Measurements from ENCODE around the gene NAALADL2.

NAALADL2 gene

DNA sequence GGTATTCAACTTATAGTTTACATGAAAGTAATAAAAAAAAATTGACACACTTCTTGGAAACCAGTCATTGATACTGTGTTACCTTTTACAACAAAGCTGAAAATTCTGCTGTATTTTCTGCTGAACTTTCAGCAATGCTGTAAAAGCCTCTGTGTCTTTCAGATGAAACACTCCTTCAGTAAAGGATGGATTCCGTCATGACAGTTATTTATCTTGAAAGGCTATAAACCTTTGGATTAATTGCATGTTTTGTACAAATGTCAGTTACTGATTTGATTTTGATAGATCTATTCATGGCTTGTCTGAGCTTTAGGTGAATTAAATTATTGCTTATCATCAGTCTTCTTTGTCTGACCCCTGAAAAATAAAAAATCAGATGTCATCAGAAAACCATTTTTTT lies 355.1 kb downstream of the NAALADL2 start:
- H3K27ac ChIP-seq = no peak overlapping the region
- in situ Hi-C loops (cut with HindIII; ENCODE audit: low pct_ligation_motif_present, low sequenced_read_pairs) = no loop called here
- no peaks in the 10 kb centered on the region for H3K27me3 ChIP-seq (replicated peaks)
- H3K36me3 ChIP-seq (replicated peaks) = no peaks in the 10 kb centered on the region
- no peak for DNase-seq
- no peak overlapping the region for H3K4me3 ChIP-seq (ENCODE audit: low read depth, low read length)
- TF ChIP-seq, protein P1, sequence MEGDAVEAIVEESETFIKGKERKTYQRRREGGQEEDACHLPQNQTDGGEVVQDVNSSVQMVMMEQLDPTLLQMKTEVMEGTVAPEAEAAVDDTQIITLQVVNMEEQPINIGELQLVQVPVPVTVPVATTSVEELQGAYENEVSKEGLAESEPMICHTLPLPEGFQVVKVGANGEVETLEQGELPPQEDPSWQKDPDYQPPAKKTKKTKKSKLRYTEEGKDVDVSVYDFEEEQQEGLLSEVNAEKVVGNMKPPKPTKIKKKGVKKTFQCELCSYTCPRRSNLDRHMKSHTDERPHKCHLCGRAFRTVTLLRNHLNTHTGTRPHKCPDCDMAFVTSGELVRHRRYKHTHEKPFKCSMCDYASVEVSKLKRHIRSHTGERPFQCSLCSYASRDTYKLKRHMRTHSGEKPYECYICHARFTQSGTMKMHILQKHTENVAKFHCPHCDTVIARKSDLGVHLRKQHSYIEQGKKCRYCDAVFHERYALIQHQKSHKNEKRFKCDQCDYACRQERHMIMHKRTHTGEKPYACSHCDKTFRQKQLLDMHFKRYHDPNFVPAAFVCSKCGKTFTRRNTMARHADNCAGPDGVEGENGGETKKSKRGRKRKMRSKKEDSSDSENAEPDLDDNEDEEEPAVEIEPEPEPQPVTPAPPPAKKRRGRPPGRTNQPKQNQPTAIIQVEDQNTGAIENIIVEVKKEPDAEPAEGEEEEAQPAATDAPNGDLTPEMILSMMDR (IDR thresholded peaks at IDR 0.05; ENCODE audit: low read depth, low read length, missing control alignments) = no peak

DNA sequence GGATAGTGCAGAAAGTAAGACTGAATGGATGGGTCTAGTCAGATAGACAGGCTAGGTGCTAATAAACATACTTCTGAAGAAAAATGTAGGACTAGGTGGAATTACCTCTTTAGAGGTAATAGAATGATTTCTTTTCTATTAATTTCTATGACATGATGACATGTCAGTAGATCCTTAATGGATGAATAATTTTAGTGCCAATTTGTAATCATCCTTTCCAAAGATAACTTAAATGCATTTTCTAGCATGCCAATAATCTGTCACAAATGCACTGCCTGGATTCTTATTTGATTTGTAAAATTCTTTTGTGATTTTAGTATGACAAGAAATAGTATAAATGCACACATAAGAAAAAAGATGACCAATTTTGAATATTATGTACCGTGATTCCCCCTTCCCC lies 356.7 kb downstream of the NAALADL2 start:
- no peaks in the 10 kb centered on the region for H3K36me3 ChIP-seq (replicated peaks)

DNA sequence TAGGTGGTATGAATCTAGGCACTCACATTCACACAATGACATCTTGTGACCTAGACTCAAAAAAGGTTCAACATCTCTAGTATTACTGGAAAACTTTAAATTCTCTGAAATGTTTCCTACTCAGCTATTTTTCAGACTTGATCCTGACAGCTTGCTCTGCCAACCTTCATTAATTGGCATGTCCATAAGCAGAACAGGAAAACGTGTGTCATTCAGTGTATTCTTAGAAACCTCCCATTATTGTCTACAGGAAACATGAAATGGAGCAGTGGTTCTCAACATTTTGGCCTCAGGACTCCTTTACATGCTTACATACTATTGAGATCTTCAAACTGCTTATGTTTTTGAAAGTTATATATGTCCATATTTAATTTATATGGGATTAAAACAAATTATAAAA lies 363.2 kb downstream of the NAALADL2 start:
- in situ Hi-C loops (cut with HindIII; ENCODE audit: low pct_ligation_motif_present, low sequenced_read_pairs) = no loop called here
- H3K27me3 ChIP-seq (replicated peaks) = no peaks in the 10 kb centered on the region
- no peaks in the 10 kb centered on the region for H3K36me3 ChIP-seq (replicated peaks)
- H3K4me3 ChIP-seq (ENCODE audit: low read depth, low read length) = no peak overlapping the region
- H3K27ac ChIP-seq = no peak overlapping the region
- DNase-seq = no peak
- TF ChIP-seq, protein P1 (IDR thresholded peaks at IDR 0.05; ENCODE audit: low read depth, low read length, missing control alignments) = no peak

More for the DNA sequence above, 356.7 kb downstream of the NAALADL2 start:
- no peak overlapping the region for H3K4me3 ChIP-seq (ENCODE audit: low read depth, low read length)
- no peak for DNase-seq
- no peaks in the 10 kb centered on the region for H3K27me3 ChIP-seq (replicated peaks)
- in situ Hi-C loops (cut with HindIII; ENCODE audit: low pct_ligation_motif_present, low sequenced_read_pairs) = no loop called here
- TF ChIP-seq, protein P1 (IDR thresholded peaks at IDR 0.05; ENCODE audit: low read depth, low read length, missing control alignments) = no peak
- H3K27ac ChIP-seq = no peak overlapping the region

DNA sequence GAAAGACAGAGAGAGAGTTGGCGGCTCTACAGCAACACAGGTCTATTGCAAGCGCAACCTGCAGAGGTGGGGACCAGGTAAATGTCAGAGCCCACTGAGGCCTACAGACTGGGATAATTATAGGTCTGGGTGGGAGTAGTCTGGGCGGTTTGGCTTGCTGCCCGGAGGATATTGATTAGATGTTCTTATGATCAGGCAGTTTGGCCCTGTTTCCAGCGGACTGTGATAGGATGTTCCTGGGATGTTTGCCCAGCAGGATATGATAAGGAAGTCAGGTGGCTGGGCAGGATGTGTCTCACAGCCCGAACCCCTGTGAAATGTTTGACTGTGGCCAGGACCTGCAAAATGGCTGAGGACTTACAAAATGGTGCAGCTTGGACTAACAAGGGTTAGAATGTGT lies 364.9 kb downstream of the NAALADL2 start:
- in situ Hi-C loops (cut with HindIII; ENCODE audit: low pct_ligation_motif_present, low sequenced_read_pairs) = no loop called here
- no peak overlapping the region for H3K4me3 ChIP-seq (ENCODE audit: low read depth, low read length)
- DNase-seq = no peak
- no peaks in the 10 kb centered on the region for H3K27me3 ChIP-seq (replicated peaks)
- TF ChIP-seq, protein P1 (IDR thresholded peaks at IDR 0.05; ENCODE audit: low read depth, low read length, missing control alignments) = no peak
- no peak overlapping the region for H3K27ac ChIP-seq
- H3K36me3 ChIP-seq (replicated peaks) = no peaks in the 10 kb centered on the region

DNA sequence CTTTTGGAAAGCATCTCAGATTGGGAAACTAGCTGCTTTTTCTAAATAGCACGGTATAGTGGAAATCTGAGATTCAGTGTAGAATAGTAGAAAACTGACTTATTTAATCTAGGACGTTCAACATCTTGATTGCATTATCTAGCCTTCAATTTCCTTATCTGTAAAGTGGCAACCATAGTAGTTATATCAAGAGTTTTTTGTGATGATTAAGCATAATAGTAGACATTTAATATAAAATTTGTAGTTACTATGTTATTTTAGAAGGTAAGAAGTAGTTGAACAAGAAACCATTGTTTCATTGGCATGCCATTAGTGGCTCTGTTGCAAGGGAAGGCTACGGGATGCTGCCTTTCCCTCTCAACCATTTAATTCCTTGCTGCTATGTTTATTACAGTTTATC lies 367.3 kb downstream of the NAALADL2 start:
- TF ChIP-seq, protein P1 (IDR thresholded peaks at IDR 0.05; ENCODE audit: low read depth, low read length, missing control alignments) = no peak
- no peak overlapping the region for H3K4me3 ChIP-seq (ENCODE audit: low read depth, low read length)
- H3K27me3 ChIP-seq (replicated peaks) = no peaks in the 10 kb centered on the region
- no peak overlapping the region for H3K27ac ChIP-seq
- DNase-seq = no peak
- in situ Hi-C loops (cut with HindIII; ENCODE audit: low pct_ligation_motif_present, low sequenced_read_pairs) = no loop called here
- no peaks in the 10 kb centered on the region for H3K36me3 ChIP-seq (replicated peaks)

DNA sequence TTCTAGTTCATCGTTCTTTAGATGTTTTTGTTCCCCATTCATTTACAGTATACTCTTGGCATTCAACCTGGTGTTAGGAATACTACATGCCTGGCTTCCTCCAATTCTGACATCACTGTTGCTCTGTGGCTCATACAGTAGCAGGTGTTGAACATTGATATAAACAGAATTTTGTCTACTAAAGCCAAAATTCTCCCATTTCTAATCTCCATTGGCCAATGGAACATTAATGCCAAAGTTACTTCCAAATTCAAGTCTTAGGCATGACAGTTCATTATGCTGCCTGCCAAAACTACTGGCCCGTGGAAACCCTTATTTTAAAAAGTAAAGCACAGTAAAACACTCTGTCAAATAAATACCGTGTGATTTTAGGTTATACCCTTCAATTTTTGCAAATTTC lies 368.0 kb downstream of the NAALADL2 start:
- Histone ChIP-seq H3K4me3 (ENCODE audit: low read depth, low read length) (no peak overlapping the region), H3K36me3 (replicated peaks) (no peaks in the 10 kb centered on the region), H3K27ac (no peak overlapping the region), H3K27me3 (replicated peaks) (no peaks in the 10 kb centered on the region)
- DNase-seq = no peak
- in situ Hi-C loops (cut with HindIII; ENCODE audit: low pct_ligation_motif_present, low sequenced_read_pairs) = no loop called here
- TF ChIP-seq, protein P1 (IDR thresholded peaks at IDR 0.05; ENCODE audit: low read depth, low read length, missing control alignments) = no peak
